K562 (cell line): ENCODE measurements around the gene ZNF775. TPM values are rescaled to one million over a fixed set of nuclear protein-coding genes. Genes with fewer than 3 reads are reported as not detected.

Source experiments
- ARHGAP35 ChIP-seq: fragments of 450-650 bp; IDR thresholded peaks from 2 replicates; pipeline ENCODE4 v1.6.1; 2018; ENCODE audit not compliant: partially characterized antibody
- KAT8 ChIP-seq: fragments of 450-650 bp; IDR thresholded peaks from 2 replicates; pipeline ENCODE4 v1.6.1; 2016; ENCODE audit warnings: low read depth, mild to moderate bottlenecking
- MCM3 ChIP-seq: fragments of 450-650 bp; IDR thresholded peaks from 2 replicates; pipeline ENCODE4 v1.6.1; 2016
- NFRKB ChIP-seq: fragments of 450-650 bp; IDR thresholded peaks from 2 replicates; pipeline ENCODE4 v1.6.1; 2016; ENCODE audit warnings: low read depth
- NFYB ChIP-seq: IDR thresholded peaks from 2 replicates; pipeline ENCODE4 v1.6.1; 2011; ENCODE audit warnings: mild to moderate bottlenecking, moderate library complexity; ENCODE audit not compliant: insufficient read length; ENCODE audit errors: extremely low read depth
- PPARD ChIP-seq: fragments of 250-450 bp; sonication (Bioruptor Pico); IDR thresholded peaks from 2 replicates; pipeline ENCODE4 v1.8.0; 2022; ENCODE audit warnings: inconsistent platforms, mild to moderate bottlenecking, moderate library complexity
- PRPF4 ChIP-seq: fragments of 200-400 bp; formaldehyde crosslinking; IDR thresholded peaks from one replicate; pipeline ENCODE4 v1.6.1; 2017; ENCODE audit warnings: low read length, low read depth, mild to moderate bottlenecking; ENCODE audit not compliant: insufficient read depth, poor library complexity, severe bottlenecking
- TAF7 ChIP-seq: fragments of 450-650 bp; IDR thresholded peaks from 2 replicates; pipeline ENCODE4 v1.6.1; 2016; ENCODE audit warnings: missing genetic modification characterization, missing compliant biosample characterization
- TCF3 ChIP-seq: sonication (generic); formaldehyde crosslinking; IDR thresholded peaks from 2 replicates; pipeline ENCODE4 v1.4.0; 2020; ENCODE audit warnings: mild to moderate bottlenecking, missing genetic modification reagents
- TCF7 ChIP-seq: sonication (generic); IDR thresholded peaks from 2 replicates; pipeline ENCODE4 v1.6.1; 2016; ENCODE audit warnings: antibody characterized with exemption, borderline replicate concordance
- THRAP3 ChIP-seq: fragments of 450-650 bp; IDR thresholded peaks from 2 replicates; pipeline ENCODE4 v1.6.1; 2016; ENCODE audit warnings: mild to moderate bottlenecking, inconsistent platforms, borderline replicate concordance
- TOE1 ChIP-seq, 2 experiments: fragments of 450-650 bp in 1 of 2; sonication (generic) in 1 of 2; formaldehyde crosslinking in 1 of 2; IDR thresholded peaks; 2 replicates each; pipeline versions ENCODE4 v1.7.1 to v1.8.0; 2016 to 2022; ENCODE audit warnings: borderline replicate concordance in 2 of 2, mild to moderate bottlenecking in 2 of 2, antibody characterized with exemption in 1 of 2, inconsistent platforms in 1 of 2, low read depth in 1 of 2, missing genetic modification reagents in 1 of 2, moderate library complexity in 1 of 2
- U2AF1 ChIP-seq: fragments of 200-400 bp; formaldehyde crosslinking; optimal IDR thresholded peaks from 2 replicates; pipeline ENCODE3; 2017; ENCODE audit warnings: mild to moderate bottlenecking, low read depth, low read length, moderate library complexity
- WHSC1 ChIP-seq: IDR thresholded peaks from one replicate; pipeline ENCODE4 v1.6.1; 2012; ENCODE audit warnings: low read length, control low read depth, inconsistent platforms
- ZEB2 ChIP-seq: fragments of 450-650 bp; IDR thresholded peaks from 2 replicates; pipeline ENCODE4 v1.6.1; 2016
- ZNF263 ChIP-seq: sonication (generic); formaldehyde crosslinking; IDR thresholded peaks from 2 replicates; pipeline ENCODE4 v1.8.0; 2022; ENCODE audit warnings: mild to moderate bottlenecking, missing genetic modification reagents, borderline replicate concordance
- ZNF644 ChIP-seq: fragments of 200-800 bp; sonication (Bioruptor generic); IDR thresholded peaks from 2 replicates; pipeline ENCODE4 v1.6.1; 2016; ENCODE audit warnings: low read depth, missing genetic modification characterization, missing compliant biosample characterization
- ZNF79 ChIP-seq: fragments of 250-450 bp; sonication (Bioruptor Pico); IDR thresholded peaks from 2 replicates; pipeline ENCODE4 v1.4.0; 2020; ENCODE audit warnings: low read depth, mild to moderate bottlenecking, moderate library complexity
- ZZZ3 ChIP-seq: fragments of 450-650 bp; IDR thresholded peaks from 2 replicates; pipeline ENCODE4 v1.6.1; 2016; ENCODE audit warnings: antibody characterized with exemption, mild to moderate bottlenecking, moderate library complexity
- polyA plus RNA-seq, 8 experiments: library from polyadenylated mRNA; depleted of rRNA in 4 of 8; stranded (reverse) in 5 of 8; unstranded in 3 of 8; fragments of >200 nt; fragmentation: Nextera tagmentation in 2 of 8; fragmentation: Illumina TruSeq in 1 of 8; extraction: Ambion mirVana in 2 of 8; extraction: Trizol in 1 of 8; gene quantifications; 2 replicates each; pipeline versions ENCODE4 v1.2.1 to v1.2.3, GENCODE V29; 2011 to 2014; ENCODE audit warnings: inconsistent platforms in 1 of 8, missing spikeins in 1 of 8
- total RNA-seq, 7 experiments: library from RNA; depleted of rRNA in 6 of 7; stranded (reverse); fragments of >200 nt in 6 of 7; fragmentation: Illumina TruSeq in 2 of 7; extraction: Trizol in 2 of 7; gene quantifications; 2 replicates each; pipeline versions ENCODE4 v1.2.1 to v1.2.3, GENCODE V29; 2011 to 2021; ENCODE audit warnings: low replicate concordance in 1 of 7
- TF ChIP-seq, protein P1 (sequence below): fragments of 450-650 bp; formaldehyde crosslinking; IDR thresholded peaks from 2 replicates; pipeline ENCODE4 v1.4.0; 2020; ENCODE audit warnings: mild to moderate bottlenecking, moderate library complexity
- TF ChIP-seq, protein P2 (sequence below): sonication (generic); formaldehyde crosslinking; IDR thresholded peaks from 2 replicates; pipeline ENCODE4 v1.8.0; 2022; ENCODE audit warnings: missing genetic modification reagents, mild to moderate bottlenecking, borderline replicate concordance
- TF ChIP-seq, protein P3 (sequence below): IDR thresholded peaks from 2 replicates; pipeline ENCODE4 v1.6.1; 2014; ENCODE audit warnings: antibody characterized with exemption
- TF ChIP-seq, protein P4 (sequence below): fragments of 450-650 bp; IDR thresholded peaks from one replicate; pipeline ENCODE4 v1.6.1; 2018; ENCODE audit warnings: mild to moderate bottlenecking, moderate library complexity; ENCODE audit not compliant: partially characterized antibody
- TF ChIP-seq, protein P5 (sequence below): fragments of 250-450 bp; sonication (Bioruptor Pico); IDR thresholded peaks from 2 replicates; pipeline ENCODE4 v1.8.0; 2021; ENCODE audit warnings: moderate library complexity, mild to moderate bottlenecking, inconsistent platforms

ZNF775 gene
- total and polyA plus RNA-seq, 9 of the 15 experiments (the other 6 are each of a cell fraction or from before 2014, with no cell fraction given), result 0.04 to 18.7 (median 4.9) TPM

DNA sequence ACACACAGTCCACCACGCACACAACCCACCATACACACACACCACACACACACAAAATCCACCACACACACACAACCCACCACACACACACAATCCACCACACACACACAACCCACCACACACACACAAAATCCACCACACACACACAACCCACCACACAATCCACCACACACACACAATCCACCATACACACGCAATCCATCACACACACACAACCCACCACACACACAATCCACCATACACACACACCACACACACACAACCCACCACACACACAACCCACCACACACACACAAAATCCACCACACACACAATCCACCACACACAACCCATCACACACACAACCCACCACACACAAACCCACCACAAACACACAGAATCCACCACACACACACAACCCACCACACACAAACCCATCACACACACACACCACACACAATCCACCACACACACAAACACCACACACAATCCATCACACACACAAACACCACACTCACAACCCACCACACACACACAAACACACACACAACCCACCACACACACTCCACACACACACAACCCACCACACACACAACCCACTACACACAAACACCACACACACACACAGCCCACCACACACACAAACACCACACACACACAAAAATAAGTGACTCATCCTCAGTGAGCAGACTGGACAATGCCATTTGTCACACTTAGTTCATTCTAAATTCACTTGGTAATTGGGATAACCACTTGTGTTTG is 19.3 kb upstream of the ZNF775 start (continued):
- no peak for TF ChIP-seq ZNF263 (CRISPR knock-in tag)
- TF ChIP-seq PRPF4, result no peak
- TF ChIP-seq, protein P1, sequence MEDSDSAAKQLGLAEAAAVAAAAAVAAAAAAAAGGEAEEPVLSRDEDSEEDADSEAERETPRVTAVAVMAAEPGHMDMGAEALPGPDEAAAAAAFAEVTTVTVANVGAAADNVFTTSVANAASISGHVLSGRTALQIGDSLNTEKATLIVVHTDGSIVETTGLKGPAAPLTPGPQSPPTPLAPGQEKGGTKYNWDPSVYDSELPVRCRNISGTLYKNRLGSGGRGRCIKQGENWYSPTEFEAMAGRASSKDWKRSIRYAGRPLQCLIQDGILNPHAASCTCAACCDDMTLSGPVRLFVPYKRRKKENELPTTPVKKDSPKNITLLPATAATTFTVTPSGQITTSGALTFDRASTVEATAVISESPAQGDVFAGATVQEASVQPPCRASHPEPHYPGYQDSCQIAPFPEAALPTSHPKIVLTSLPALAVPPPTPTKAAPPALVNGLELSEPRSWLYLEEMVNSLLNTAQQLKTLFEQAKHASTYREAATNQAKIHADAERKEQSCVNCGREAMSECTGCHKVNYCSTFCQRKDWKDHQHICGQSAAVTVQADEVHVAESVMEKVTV (CRISPR knock-in tag), result no peak
- no peak for TF ChIP-seq KAT8
- no peak for TF ChIP-seq ZZZ3
- peak; percentile 69; the same call in 1 of the 2 replicates for TF ChIP-seq TOE1 (IDR thresholded peaks at IDR 0.05; ENCODE audit: borderline replicate concordance)
- TF ChIP-seq TOE1 (CRISPR knock-in tag; IDR thresholded peaks at IDR 0.05; ENCODE audit: borderline replicate concordance, low read depth), result no peak
- TF ChIP-seq, protein P2, sequence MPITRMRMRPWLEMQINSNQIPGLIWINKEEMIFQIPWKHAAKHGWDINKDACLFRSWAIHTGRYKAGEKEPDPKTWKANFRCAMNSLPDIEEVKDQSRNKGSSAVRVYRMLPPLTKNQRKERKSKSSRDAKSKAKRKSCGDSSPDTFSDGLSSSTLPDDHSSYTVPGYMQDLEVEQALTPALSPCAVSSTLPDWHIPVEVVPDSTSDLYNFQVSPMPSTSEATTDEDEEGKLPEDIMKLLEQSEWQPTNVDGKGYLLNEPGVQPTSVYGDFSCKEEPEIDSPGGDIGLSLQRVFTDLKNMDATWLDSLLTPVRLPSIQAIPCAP (CRISPR knock-in tag), result no peak
- no peak for TF ChIP-seq U2AF1
- TF ChIP-seq, protein P3, sequence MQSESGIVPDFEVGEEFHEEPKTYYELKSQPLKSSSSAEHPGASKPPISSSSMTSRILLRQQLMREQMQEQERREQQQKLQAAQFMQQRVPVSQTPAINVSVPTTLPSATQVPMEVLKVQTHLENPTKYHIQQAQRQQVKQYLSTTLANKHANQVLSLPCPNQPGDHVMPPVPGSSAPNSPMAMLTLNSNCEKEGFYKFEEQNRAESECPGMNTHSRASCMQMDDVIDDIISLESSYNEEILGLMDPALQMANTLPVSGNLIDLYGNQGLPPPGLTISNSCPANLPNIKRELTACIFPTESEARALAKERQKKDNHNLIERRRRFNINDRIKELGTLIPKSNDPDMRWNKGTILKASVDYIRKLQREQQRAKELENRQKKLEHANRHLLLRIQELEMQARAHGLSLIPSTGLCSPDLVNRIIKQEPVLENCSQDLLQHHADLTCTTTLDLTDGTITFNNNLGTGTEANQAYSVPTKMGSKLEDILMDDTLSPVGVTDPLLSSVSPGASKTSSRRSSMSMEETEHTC, result no peak
- TF ChIP-seq PPARD, result no peak
- TF ChIP-seq TCF7, result no peak
- TF ChIP-seq ZEB2, result no peak
- 0 out of 2 replicates have a peak, but pooled peaks have one; percentile 35 for TF ChIP-seq MCM3
- TF ChIP-seq ZNF79 (CRISPR knock-in tag), result no peak
- TF ChIP-seq ARHGAP35, result peak; percentile 44
- TF ChIP-seq ZNF644 (tag), result no peak
- no peak for TF ChIP-seq THRAP3
- no peak for TF ChIP-seq WHSC1
- no peak for TF ChIP-seq TCF3 (CRISPR knock-in tag)
- TF ChIP-seq, protein P4, sequence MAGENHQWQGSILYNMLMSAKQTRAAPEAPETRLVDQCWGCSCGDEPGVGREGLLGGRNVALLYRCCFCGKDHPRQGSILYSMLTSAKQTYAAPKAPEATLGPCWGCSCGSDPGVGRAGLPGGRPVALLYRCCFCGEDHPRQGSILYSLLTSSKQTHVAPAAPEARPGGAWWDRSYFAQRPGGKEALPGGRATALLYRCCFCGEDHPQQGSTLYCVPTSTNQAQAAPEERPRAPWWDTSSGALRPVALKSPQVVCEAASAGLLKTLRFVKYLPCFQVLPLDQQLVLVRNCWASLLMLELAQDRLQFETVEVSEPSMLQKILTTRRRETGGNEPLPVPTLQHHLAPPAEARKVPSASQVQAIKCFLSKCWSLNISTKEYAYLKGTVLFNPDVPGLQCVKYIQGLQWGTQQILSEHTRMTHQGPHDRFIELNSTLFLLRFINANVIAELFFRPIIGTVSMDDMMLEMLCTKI, result no peak
- no peak; the same call in 1 of the 2 replicates for TF ChIP-seq TAF7 (tag)
- TF ChIP-seq, protein P5, sequence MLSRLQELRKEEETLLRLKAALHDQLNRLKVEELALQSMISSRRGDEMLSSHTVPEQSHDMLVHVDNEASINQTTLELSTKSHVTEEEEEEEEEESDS (CRISPR knock-in tag), result no peak
- TF ChIP-seq NFYB, result no peak
- 0 out of 2 replicates have a peak, but pooled peaks have one; percentile 29 for TF ChIP-seq NFRKB
